ENCODE data around the gene PSME2. TPM values are rescaled to one million over a fixed set of nuclear protein-coding genes. Genes with fewer than 3 reads are reported as not detected.

PSME2 gene
- total and polyA plus RNA-seq, 2 of the 13 experiments (the other 11 are each of a cell fraction or from before 2014, with no cell fraction given): 332 to 716 TPM

- TF ChIP-seq NFRKB (IDR thresholded peaks at IDR 0.05) (no peak), MAX (IDR thresholded peaks at IDR 0.05) (no peak), FOXA1 (IDR thresholded peaks at IDR 0.05) (no peak), FOXA1 (CRISPR knock-in tag; IDR thresholded peaks at IDR 0.05) (peak; percentile 5; the same call in 1 of the 2 replicates), ZNF883 (CRISPR knock-in tag; IDR thresholded peaks at IDR 0.05; ENCODE audit: not compliant biosample characterization) (no peak), THYN1 (CRISPR knock-in tag; IDR thresholded peaks at IDR 0.05; ENCODE audit: borderline replicate concordance, low read depth) (no peak), SRSF9 (IDR thresholded peaks at IDR 0.05; ENCODE audit: borderline replicate concordance, insufficient read depth, low read depth, low read length, poor library complexity, severe bottlenecking) (no peak), ZNF598 (CRISPR knock-in tag; IDR thresholded peaks at IDR 0.05; ENCODE audit: borderline replicate concordance) (peak; percentile 85; the same call in 1 of the 2 replicates), NFIC (IDR thresholded peaks at IDR 0.05; ENCODE audit: low read length) (no peak), RARG (CRISPR knock-in tag; IDR thresholded peaks at IDR 0.05; ENCODE audit: low read depth) (no peak), EP300 (IDR thresholded peaks at IDR 0.05; ENCODE audit: low read depth in 2 of 2, low read length in 2 of 2) (no peak), EP300 (CRISPR knock-in tag; IDR thresholded peaks at IDR 0.05; ENCODE audit: borderline replicate concordance) (peak; percentile 52; the same call in 1 of the 2 replicates), RAD51 (IDR thresholded peaks at IDR 0.05; ENCODE audit: borderline replicate concordance) (no peak), ZNF160 (CRISPR knock-in tag; IDR thresholded peaks at IDR 0.05) (0 out of 2 replicates have a peak, but pooled peaks have one; percentile 20), PRDM4 (CRISPR knock-in tag; IDR thresholded peaks at IDR 0.05; ENCODE audit: borderline replicate concordance) (peak; percentile 35; the same call in 1 of the 2 replicates), ZNF83 (CRISPR knock-in tag; IDR thresholded peaks at IDR 0.05; ENCODE audit: borderline replicate concordance) (peak; percentile 57; the same call in 1 of the 2 replicates), ZNF124 (CRISPR knock-in tag; IDR thresholded peaks at IDR 0.05) (no peak)
- TF ChIP-seq, protein P1, sequence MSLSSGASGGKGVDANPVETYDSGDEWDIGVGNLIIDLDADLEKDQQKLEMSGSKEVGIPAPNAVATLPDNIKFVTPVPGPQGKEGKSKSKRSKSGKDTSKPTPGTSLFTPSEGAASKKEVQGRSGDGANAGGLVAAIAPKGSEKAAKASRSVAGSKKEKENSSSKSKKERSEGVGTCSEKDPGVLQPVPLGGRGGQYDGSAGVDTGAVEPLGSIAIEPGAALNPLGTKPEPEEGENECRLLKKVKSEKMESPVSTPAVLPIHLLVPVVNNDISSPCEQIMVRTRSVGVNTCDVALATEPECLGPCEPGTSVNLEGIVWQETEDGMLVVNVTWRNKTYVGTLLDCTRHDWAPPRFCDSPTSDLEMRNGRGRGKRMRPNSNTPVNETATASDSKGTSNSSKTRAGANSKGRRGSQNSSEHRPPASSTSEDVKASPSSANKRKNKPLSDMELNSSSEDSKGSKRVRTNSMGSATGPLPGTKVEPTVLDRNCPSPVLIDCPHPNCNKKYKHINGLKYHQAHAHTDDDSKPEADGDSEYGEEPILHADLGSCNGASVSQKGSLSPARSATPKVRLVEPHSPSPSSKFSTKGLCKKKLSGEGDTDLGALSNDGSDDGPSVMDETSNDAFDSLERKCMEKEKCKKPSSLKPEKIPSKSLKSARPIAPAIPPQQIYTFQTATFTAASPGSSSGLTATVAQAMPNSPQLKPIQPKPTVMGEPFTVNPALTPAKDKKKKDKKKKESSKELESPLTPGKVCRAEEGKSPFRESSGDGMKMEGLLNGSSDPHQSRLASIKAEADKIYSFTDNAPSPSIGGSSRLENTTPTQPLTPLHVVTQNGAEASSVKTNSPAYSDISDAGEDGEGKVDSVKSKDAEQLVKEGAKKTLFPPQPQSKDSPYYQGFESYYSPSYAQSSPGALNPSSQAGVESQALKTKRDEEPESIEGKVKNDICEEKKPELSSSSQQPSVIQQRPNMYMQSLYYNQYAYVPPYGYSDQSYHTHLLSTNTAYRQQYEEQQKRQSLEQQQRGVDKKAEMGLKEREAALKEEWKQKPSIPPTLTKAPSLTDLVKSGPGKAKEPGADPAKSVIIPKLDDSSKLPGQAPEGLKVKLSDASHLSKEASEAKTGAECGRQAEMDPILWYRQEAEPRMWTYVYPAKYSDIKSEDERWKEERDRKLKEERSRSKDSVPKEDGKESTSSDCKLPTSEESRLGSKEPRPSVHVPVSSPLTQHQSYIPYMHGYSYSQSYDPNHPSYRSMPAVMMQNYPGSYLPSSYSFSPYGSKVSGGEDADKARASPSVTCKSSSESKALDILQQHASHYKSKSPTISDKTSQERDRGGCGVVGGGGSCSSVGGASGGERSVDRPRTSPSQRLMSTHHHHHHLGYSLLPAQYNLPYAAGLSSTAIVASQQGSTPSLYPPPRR (CRISPR knock-in tag; IDR thresholded peaks at IDR 0.05; ENCODE audit: borderline replicate concordance): no peak
- TF ChIP-seq, protein P2, sequence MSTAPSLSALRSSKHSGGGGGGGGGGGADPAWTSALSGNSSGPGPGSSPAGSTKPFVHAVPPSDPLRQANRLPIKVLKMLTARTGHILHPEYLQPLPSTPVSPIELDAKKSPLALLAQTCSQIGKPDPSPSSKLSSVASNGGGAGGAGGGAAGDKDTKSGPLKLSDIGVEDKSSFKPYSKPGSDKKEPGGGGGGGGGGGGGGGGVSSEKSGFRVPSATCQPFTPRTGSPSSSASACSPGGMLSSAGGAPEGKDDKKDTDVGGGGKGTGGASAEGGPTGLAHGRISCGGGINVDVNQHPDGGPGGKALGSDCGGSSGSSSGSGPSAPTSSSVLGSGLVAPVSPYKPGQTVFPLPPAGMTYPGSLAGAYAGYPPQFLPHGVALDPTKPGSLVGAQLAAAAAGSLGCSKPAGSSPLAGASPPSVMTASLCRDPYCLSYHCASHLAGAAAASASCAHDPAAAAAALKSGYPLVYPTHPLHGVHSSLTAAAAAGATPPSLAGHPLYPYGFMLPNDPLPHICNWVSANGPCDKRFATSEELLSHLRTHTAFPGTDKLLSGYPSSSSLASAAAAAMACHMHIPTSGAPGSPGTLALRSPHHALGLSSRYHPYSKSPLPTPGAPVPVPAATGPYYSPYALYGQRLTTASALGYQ (CRISPR knock-in tag; IDR thresholded peaks at IDR 0.05): no peak
- TF ChIP-seq, protein P3, sequence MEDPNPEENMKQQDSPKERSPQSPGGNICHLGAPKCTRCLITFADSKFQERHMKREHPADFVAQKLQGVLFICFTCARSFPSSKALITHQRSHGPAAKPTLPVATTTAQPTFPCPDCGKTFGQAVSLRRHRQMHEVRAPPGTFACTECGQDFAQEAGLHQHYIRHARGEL (CRISPR knock-in tag; IDR thresholded peaks at IDR 0.05): peak; percentile 49; the same call in 1 of the 2 replicates
- TF ChIP-seq, protein P4, sequence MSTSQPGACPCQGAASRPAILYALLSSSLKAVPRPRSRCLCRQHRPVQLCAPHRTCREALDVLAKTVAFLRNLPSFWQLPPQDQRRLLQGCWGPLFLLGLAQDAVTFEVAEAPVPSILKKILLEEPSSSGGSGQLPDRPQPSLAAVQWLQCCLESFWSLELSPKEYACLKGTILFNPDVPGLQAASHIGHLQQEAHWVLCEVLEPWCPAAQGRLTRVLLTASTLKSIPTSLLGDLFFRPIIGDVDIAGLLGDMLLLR (CRISPR knock-in tag; IDR thresholded peaks at IDR 0.05): no peak
Measured at GRCh38 chr14:24135584-24135833, 10.9 kb downstream of the PSME2 start (continued).
